MCF 10A (cell line): ENCODE results near the gene TNFRSF12A. TPM values are rescaled to one million over a fixed set of nuclear protein-coding genes. Genes with fewer than 3 reads are reported as not detected.

Source experiments
- BruUV-seq: library from RNA; stranded (reverse); fragments of 400-500 nt; replicated peaks from 2 replicates; lab custom pipeline; 2021; lab: Mats Ljungman, UMichigan
- CTCF ChIA-PET: fragments of 300-600 bp; sonication (Branson Sonifier 250); formaldehyde crosslinking; extraction: SDS; loops from one replicate; lab custom pipeline; 2021; ENCODE audit warnings: antibody characterized with exemption, inconsistent platforms; lab: Yijun Ruan, JAX
- POLR2A ChIA-PET: fragments of 300-600, 350-650 bp; sonication (Branson Sonifier 250); formaldehyde crosslinking; extraction: SDS; loops from one replicate; lab custom pipeline; 2020; ENCODE audit warnings: antibody characterized with exemption, inconsistent platforms; lab: Yijun Ruan, JAX
- DNase-seq: peaks from one replicate; pipeline ENCODE4 v3.0.0-alpha.2; 2018; ENCODE audit not compliant: unreplicated experiment
- H3K27ac Mint-ChIP-seq: one replicate; pipeline ENCODE4 v1.8.0; 2022; ENCODE audit warnings: mild to moderate bottlenecking, low read depth, mixed read lengths; ENCODE audit not compliant: unreplicated experiment
- H3K27me3 Mint-ChIP-seq: one replicate; pipeline ENCODE4 v1.8.0; 2022; ENCODE audit warnings: mixed read lengths; ENCODE audit not compliant: insufficient read depth, unreplicated experiment
- H3K36me3 Mint-ChIP-seq: one replicate; pipeline ENCODE4 v1.8.0; 2022; ENCODE audit warnings: mild to moderate bottlenecking, moderate library complexity, mixed read lengths; ENCODE audit not compliant: insufficient read depth, unreplicated experiment
- H3K4me1 Mint-ChIP-seq: one replicate; pipeline ENCODE4 v1.8.0; 2022; ENCODE audit warnings: mixed read lengths; ENCODE audit not compliant: insufficient read depth, unreplicated experiment
- H3K4me3 Mint-ChIP-seq: one replicate; pipeline ENCODE4 v1.8.0; 2022; ENCODE audit warnings: mild to moderate bottlenecking, moderate library complexity, mixed read lengths; ENCODE audit not compliant: unreplicated experiment
- H3K9me3 Mint-ChIP-seq: one replicate; pipeline ENCODE4 v1.8.0; 2022; ENCODE audit warnings: mixed read lengths; ENCODE audit not compliant: unreplicated experiment
- intact Hi-C: fragments of 100-400 bp; cut with micrococcal nuclease; formaldehyde crosslinking; loops from 2 replicates; pipeline ENCODE4 v1.14.1; 2022
- total RNA-seq: library from RNA; stranded (reverse); gene quantifications from 2 replicates; pipeline ENCODE4 v1.2.3, GENCODE V29; 2022
- TF ChIP-seq, protein P1 (sequence below): fragments of 200-600 bp; IDR thresholded peaks from one replicate; pipeline ENCODE4 v1.8.0; 2022; ENCODE audit warnings: antibody characterized with exemption, mild to moderate bottlenecking; ENCODE audit not compliant: unreplicated experiment

Gene TNFRSF12A
- total RNA-seq, 1 experiment from 2014 or later: 641 TPM

DNA sequence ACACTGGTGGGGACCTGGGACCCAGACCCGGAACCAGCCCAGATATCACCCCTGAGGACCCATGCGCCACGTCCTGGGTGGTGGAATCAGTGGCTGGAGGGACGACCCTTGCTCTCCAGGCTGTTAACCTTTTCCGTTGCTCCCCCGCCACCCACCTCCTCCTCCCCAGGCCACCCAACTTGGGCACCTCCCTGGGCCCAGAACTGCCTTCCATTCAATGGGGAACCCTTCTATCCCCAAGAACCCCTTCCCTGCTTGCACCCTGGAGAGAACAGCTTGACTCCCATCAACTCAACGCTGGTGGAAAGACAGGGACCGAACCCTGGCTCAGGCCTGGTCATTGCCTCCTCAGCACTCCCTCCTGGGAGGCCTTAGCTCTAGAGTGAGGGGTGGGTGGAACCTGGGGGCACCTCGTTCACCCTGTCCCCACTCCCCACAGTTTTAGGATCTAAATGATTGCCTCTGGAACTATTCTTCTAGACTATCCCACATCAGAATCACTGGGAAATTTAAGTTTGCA, 39.6 kb downstream of the TNFRSF12A start:
- no TSS peak for BruUV-seq
- intact Hi-C loops: loop anchor here (1.0 to 5.0 kb wide), 3 partner anchors 65 to 108 kb away; no protein-coding TSS in a partner anchor
- CTCF ChIA-PET: interaction anchor here (0.5 to 3.3 kb wide), 16 partner anchors 13 to 736 kb away, joined by 3 to 48 read pairs (median 5); no protein-coding TSS in a partner anchor
- H3K9me3 Mint-ChIP-seq: no peaks in the 10 kb centered on the region
- H3K4me3 Mint-ChIP-seq: peak overlapping the region; percentile 78
- H3K27me3 Mint-ChIP-seq: no peaks in the 10 kb centered on the region
- TF ChIP-seq, protein P1, sequence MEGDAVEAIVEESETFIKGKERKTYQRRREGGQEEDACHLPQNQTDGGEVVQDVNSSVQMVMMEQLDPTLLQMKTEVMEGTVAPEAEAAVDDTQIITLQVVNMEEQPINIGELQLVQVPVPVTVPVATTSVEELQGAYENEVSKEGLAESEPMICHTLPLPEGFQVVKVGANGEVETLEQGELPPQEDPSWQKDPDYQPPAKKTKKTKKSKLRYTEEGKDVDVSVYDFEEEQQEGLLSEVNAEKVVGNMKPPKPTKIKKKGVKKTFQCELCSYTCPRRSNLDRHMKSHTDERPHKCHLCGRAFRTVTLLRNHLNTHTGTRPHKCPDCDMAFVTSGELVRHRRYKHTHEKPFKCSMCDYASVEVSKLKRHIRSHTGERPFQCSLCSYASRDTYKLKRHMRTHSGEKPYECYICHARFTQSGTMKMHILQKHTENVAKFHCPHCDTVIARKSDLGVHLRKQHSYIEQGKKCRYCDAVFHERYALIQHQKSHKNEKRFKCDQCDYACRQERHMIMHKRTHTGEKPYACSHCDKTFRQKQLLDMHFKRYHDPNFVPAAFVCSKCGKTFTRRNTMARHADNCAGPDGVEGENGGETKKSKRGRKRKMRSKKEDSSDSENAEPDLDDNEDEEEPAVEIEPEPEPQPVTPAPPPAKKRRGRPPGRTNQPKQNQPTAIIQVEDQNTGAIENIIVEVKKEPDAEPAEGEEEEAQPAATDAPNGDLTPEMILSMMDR: no peak
- H3K27ac Mint-ChIP-seq: peak overlapping the region; percentile 74
- H3K36me3 Mint-ChIP-seq: no peaks in the 10 kb centered on the region
- DNase-seq: no peak
- H3K4me1 Mint-ChIP-seq: no peaks in the 10 kb centered on the region
- POLR2A ChIA-PET: interaction anchor here (0.6 to 3.1 kb wide), 10 partner anchors 9 to 91 kb away, joined by 3 to 47 read pairs (median 4); partner anchors contain the start of genes ZNF205 and ZNF213

DNA sequence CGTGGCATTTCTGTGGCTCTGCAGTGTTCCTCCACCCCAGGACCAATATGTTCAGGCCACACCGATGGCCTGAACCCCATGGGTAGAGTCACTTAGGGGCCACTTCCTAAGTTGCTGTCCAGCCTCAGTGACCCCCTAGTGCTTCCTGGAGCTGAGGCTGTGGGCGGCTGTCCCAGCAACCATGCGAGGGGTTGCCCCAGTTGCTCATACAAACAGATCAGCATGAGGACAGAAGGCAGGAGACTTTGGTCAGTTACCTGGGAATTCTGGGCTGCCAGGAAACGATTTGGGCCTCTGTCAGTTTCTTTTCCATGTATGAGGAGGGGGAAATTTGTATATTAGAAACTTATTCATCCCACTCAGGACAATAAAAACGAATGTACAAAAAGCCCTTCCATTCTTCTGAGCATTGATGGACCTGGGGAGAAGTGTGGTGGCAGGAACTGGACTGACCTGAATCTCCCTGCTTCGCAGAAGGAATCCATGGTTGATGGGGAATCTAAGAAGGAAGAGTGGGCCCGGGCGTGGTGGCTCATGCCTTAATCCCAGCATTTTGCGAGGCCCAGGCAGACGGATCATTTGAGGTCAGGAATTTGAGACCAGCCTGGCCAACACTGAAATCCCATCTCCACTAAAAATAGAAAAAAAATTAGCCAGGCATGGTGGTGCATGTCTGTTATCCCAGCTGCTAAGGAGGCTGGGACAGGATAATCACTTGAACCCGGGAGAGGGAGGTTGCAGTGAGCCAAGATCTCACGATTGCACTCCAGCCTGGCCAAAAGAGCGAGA, 40.4 kb downstream of the TNFRSF12A start:
- Mint-ChIP-seq H3K4me3 (no peak overlapping the region), H3K9me3 (no peaks in the 10 kb centered on the region), H3K27me3 (no peaks in the 10 kb centered on the region), H3K36me3 (no peaks in the 10 kb centered on the region), H3K4me1 (peaks cover 5% of the 10 kb centered on the region), H3K27ac (no peak overlapping the region)
- POLR2A ChIA-PET: interaction anchor here (0.7 to 3.1 kb wide), 5 partner anchors 10 to 74 kb away, joined by 3 to 47 read pairs (median 6); partner anchors contain the start of gene ZNF213
- BruUV-seq: no TSS peak
- no peak for DNase-seq
- TF ChIP-seq, protein P1: no peak
- intact Hi-C loops: loop anchor here (5.0 kb wide), 1 partner anchor 107 kb away; no protein-coding TSS in a partner anchor
- CTCF ChIA-PET: interaction anchor here (0.7 to 3.3 kb wide), 10 partner anchors 14 to 650 kb away, joined by 3 to 48 read pairs (median 7); no protein-coding TSS in a partner anchor

DNA sequence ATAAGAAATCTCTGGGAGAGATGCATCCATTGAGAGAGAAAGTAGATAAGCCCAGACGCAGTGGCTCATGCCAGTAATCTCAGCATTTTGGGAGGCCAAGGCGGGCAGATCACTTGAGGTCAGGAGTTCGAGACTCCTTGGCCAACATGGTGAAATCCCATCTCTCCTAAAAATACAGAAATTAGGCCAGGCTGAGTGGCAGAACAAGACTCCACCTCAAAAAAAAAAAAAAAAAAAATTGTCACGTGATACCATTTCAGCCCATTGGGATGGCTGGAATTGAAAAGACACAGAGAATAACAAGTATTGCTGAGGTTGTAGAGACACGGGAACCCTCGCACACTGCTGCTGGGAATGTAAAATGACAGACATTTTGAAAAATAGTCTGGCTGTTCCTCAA, 42.4 kb downstream of the TNFRSF12A start:
- BruUV-seq: no TSS peak
- Mint-ChIP-seq H3K4me1 (peaks cover 11% of the 10 kb centered on the region), H3K27ac (no peak overlapping the region), H3K27me3 (no peaks in the 10 kb centered on the region), H3K4me3 (no peak overlapping the region), H3K36me3 (no peaks in the 10 kb centered on the region), H3K9me3 (no peaks in the 10 kb centered on the region)
- intact Hi-C loops: loop anchor here (5.0 kb wide), 1 partner anchor 105 kb away; no protein-coding TSS in a partner anchor
- ChIA-PET CTCF (interaction anchor here (0.9 to 2.8 kb wide), 2 partner anchors 31 to 67 kb away, joined by 3 to 11 read pairs; no protein-coding TSS in a partner anchor), POLR2A (interaction anchor here (1.2 kb wide), 1 partner anchor 72 kb away, joined by 3 read pairs; the partner anchor contains the start of gene ZNF213)
- TF ChIP-seq, protein P1: no peak
- DNase-seq: no peak
